ENCODE measurements around the gene PARD3.
"Not testable (repeated sequence)": the region's sequence is repeated elsewhere in the genome, so short reads cannot be mapped to it uniquely, and the experiment has no call there.

Gene PARD3

GRCh38 chr10:34677591-34677990 is 137.5 kb downstream of the PARD3 start:
- DNase-seq = no peak

GRCh38 chr10:34677132-34677531 is 138.0 kb downstream of the PARD3 start:
- DNase-seq = no peak

- no peak for DNase-seq
These were observed 140.9 kb downstream of the PARD3 start for GRCh38 chr10:34674176-34674575.

- DNase-seq = peak; percentile 32
These were observed 145.0 kb downstream of the PARD3 start for GRCh38 chr10:34670081-34670480.

- no peak for DNase-seq
These were observed 146.0 kb downstream of the PARD3 start for GRCh38 chr10:34669079-34669478.

- no peak for DNase-seq
These were observed 147.9 kb downstream of the PARD3 start for GRCh38 chr10:34667177-34667576.

GRCh38 chr10:34666008-34666704 is 148.9 kb downstream of the PARD3 start:
- DNase-seq = no peak

- DNase-seq = no peak
These were observed 150.4 kb downstream of the PARD3 start for GRCh38 chr10:34664706-34665105.

GRCh38 chr10:34661580-34661979 is 153.5 kb downstream of the PARD3 start:
- DNase-seq = no peak

GRCh38 chr10:34658934-34659333 is 156.2 kb downstream of the PARD3 start:
- no peak for DNase-seq

- no peak for DNase-seq
These were observed 158.4 kb downstream of the PARD3 start for GRCh38 chr10:34656661-34657060.

- DNase-seq = peak; percentile 36
These were observed 159.6 kb downstream of the PARD3 start for GRCh38 chr10:34655286-34656170.

GRCh38 chr10:34654211-34654610 is 160.9 kb downstream of the PARD3 start:
- DNase-seq = no peak

GRCh38 chr10:34653530-34653929 is 161.6 kb downstream of the PARD3 start:
- no peak for DNase-seq

- no peak for DNase-seq
These were observed 163.5 kb downstream of the PARD3 start for GRCh38 chr10:34651416-34652195.

GRCh38 chr10:34650156-34650555 is 164.9 kb downstream of the PARD3 start:
- no peak for DNase-seq

- no peak for DNase-seq
These were observed 165.7 kb downstream of the PARD3 start for GRCh38 chr10:34649385-34649784.

GRCh38 chr10:34648919-34649318 is 166.2 kb downstream of the PARD3 start:
- DNase-seq = no peak

GRCh38 chr10:34647875-34648865 is 166.9 kb downstream of the PARD3 start:
- DNase-seq = no peak

GRCh38 chr10:34647160-34647559 is 167.9 kb downstream of the PARD3 start:
- DNase-seq = no peak

- DNase-seq = no peak
These were observed 168.8 kb downstream of the PARD3 start for GRCh38 chr10:34646331-34646730.

GRCh38 chr10:34644815-34645214 is 170.3 kb downstream of the PARD3 start:
- not testable (repeated sequence) for DNase-seq

Data from NCI-H2029 treated with DMSO at 0.1 percent for 48 hours (cell line).